NCI-H2227 (cell line): Measurements from ENCODE around the gene MEIS2.
"Not testable (repeated sequence)": the region's sequence is repeated elsewhere in the genome, so short reads cannot be mapped to it uniquely, and the experiment has no call there.

Source experiments
- DNase-seq: peaks from one replicate; lab custom pipeline; 2025; ENCODE audit not compliant: unreplicated experiment; lab: John Stamatoyannopoulos, UW

Gene MEIS2

GRCh38 chr15:37010595-37010994, 89.8 kb downstream of the MEIS2 start:
- DNase-seq: no peak

- no peak for DNase-seq
These were observed 91.1 kb downstream of the MEIS2 start for GRCh38 chr15:37009288-37009687.

- no peak for DNase-seq
These were observed 92.1 kb downstream of the MEIS2 start for GRCh38 chr15:37008205-37008604.

- no peak for DNase-seq
These were observed 93.0 kb downstream of the MEIS2 start for GRCh38 chr15:37007301-37007700.

- DNase-seq: no peak
These were observed 95.2 kb downstream of the MEIS2 start for GRCh38 chr15:37004981-37005735.

- DNase-seq: no peak
These were observed 95.9 kb downstream of the MEIS2 start for GRCh38 chr15:37004373-37004869.

- DNase-seq: no peak
These were observed 98.2 kb downstream of the MEIS2 start for GRCh38 chr15:37002041-37002672.

GRCh38 chr15:37001417-37001816, 98.9 kb downstream of the MEIS2 start:
- no peak for DNase-seq

GRCh38 chr15:36999778-37000177, 100.6 kb downstream of the MEIS2 start:
- no peak for DNase-seq

GRCh38 chr15:36996538-36997181, 103.7 kb downstream of the MEIS2 start:
- no peak for DNase-seq

GRCh38 chr15:36996121-36996520, 104.2 kb downstream of the MEIS2 start:
- no peak for DNase-seq

GRCh38 chr15:36994790-36995189, 105.6 kb downstream of the MEIS2 start:
- DNase-seq: no peak

- DNase-seq: no peak
These were observed 107.9 kb downstream of the MEIS2 start for GRCh38 chr15:36992454-36992853.

GRCh38 chr15:36988947-36989346, 111.4 kb downstream of the MEIS2 start:
- no peak for DNase-seq

- no peak for DNase-seq
These were observed 117.9 kb downstream of the MEIS2 start for GRCh38 chr15:36982430-36982829.

GRCh38 chr15:36980281-36980680, 120.1 kb downstream of the MEIS2 start:
- DNase-seq: not testable (repeated sequence)

- DNase-seq: no peak
These were observed 121.7 kb downstream of the MEIS2 start for GRCh38 chr15:36978625-36979024.

- DNase-seq: no peak
These were observed 122.2 kb downstream of the MEIS2 start for GRCh38 chr15:36978126-36978525.

- DNase-seq: no peak
These were observed 122.7 kb downstream of the MEIS2 start for GRCh38 chr15:36977659-36978058.

- DNase-seq: no peak
These were observed 127.6 kb downstream of the MEIS2 start for GRCh38 chr15:36972704-36973103.

GRCh38 chr15:36970522-36970921, 129.8 kb downstream of the MEIS2 start:
- DNase-seq: no peak

GRCh38 chr15:36967929-36968328, 132.4 kb downstream of the MEIS2 start:
- DNase-seq: no peak
